Heart left ventricle (tissue), 13 donors: ENCODE results near the gene CRACR2A.

Experiments used
- CTCF ChIP-seq, 12 donors: fragments of 200-600 bp; sonication (generic) in 4 of 12; IDR thresholded peaks; one replicate each; pipeline versions ENCODE4 v1.5.0 to v1.8.0; 2018 to 2022; ENCODE audit warnings: antibody characterized with exemption in 12 of 12, mild to moderate bottlenecking in 5 of 12
- POLR2A ChIP-seq, 2 donors: fragments of 450-650 bp; IDR thresholded peaks; one replicate each; pipeline ENCODE4 v1.6.1; 2017; ENCODE audit warnings: antibody characterized with exemption in 2 of 2, mild to moderate bottlenecking in 2 of 2, moderate library complexity in 2 of 2
- donor health status: ischemic (EF 13 %, LVEDD 7.1; RV severe dilation, severe dysfunction).
- donor health status: DM: no; HTN: yes; CAD: no.
- donor health status: DM: no; HTN: no; CAD: no.
- donor health status: ischemic (EF 25% LVEDD 6.9; RV normal size, moderate dysfunction).
- donor health status: ischemic (EF 25% LVEDD 5.7; RV mildly dilated, moderate dysfunction).
- donor health status: ischemic (EF 35%, LVEDD 5.7; RV mildly dilated, moderate dysfunction).
- donor health status: nonischemic (EF 11% LVEDD 7.7; RV severe dilation, severe dysfunction).
- donor health status: DM: yes; HTN: yes; CAD: no.
- donor health status: PGD.
- donor health status: ischemic (EF 29% LVEDD 5.4; RV normal size, mild dysfunction).
- donor health status: nonischemic (EF 23%, LVEDD 6.1; RV moderate dilation, normal function).

- TF ChIP-seq CTCF (IDR thresholded peaks at IDR 0.05) = no peak
- TF ChIP-seq POLR2A (IDR thresholded peaks at IDR 0.05) = no peak
These were observed 84.3 kb downstream of the CRACR2A start for GRCh38 chr12:3668479-3669165.
